ENCODE data around the gene NTM.

DNA sequence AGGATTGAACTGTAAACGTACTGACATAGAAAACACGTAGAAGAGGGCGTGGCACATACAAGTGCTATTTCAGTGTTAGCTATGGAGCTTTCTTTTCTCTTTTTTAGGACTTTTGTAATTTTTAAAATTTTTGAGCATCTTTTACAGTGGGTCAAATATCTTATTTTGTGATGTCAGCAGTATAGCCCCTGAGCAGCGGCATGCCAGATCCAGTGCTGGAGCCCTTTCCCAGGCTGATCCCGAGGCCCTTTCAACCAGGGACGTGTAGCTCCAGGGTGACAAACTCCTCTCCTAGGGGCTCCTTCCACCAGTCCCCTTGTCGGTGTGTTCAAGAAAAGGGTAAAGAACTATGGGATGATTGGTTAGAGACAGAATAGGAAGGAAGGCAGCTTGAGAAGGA, 777.0 kb downstream of the NTM start:
- TF ChIP-seq, protein P1, sequence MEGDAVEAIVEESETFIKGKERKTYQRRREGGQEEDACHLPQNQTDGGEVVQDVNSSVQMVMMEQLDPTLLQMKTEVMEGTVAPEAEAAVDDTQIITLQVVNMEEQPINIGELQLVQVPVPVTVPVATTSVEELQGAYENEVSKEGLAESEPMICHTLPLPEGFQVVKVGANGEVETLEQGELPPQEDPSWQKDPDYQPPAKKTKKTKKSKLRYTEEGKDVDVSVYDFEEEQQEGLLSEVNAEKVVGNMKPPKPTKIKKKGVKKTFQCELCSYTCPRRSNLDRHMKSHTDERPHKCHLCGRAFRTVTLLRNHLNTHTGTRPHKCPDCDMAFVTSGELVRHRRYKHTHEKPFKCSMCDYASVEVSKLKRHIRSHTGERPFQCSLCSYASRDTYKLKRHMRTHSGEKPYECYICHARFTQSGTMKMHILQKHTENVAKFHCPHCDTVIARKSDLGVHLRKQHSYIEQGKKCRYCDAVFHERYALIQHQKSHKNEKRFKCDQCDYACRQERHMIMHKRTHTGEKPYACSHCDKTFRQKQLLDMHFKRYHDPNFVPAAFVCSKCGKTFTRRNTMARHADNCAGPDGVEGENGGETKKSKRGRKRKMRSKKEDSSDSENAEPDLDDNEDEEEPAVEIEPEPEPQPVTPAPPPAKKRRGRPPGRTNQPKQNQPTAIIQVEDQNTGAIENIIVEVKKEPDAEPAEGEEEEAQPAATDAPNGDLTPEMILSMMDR (IDR thresholded peaks at IDR 0.05): no peak
- TF ChIP-seq POLR2A (IDR thresholded peaks at IDR 0.05) (no peak), EP300 (IDR thresholded peaks at IDR 0.05) (no peak)
